H1 (cell line): Measurements from ENCODE around the gene KATNAL2. TPM values are rescaled to one million over a fixed set of nuclear protein-coding genes. Genes with fewer than 3 reads are reported as not detected.

Experiments
- BACH1 ChIP-seq: IDR thresholded peaks from 2 replicates; pipeline ENCODE4 v1.6.1; 2012; ENCODE audit warnings: low read length, improper control_type of control experiment
- BCL11A ChIP-seq, 2 experiments: IDR thresholded peaks; one replicate each; pipeline ENCODE4 v1.6.1; 2011; ENCODE audit warnings: low read depth in 2 of 2, low read length in 2 of 2, mild to moderate bottlenecking in 2 of 2
- CEBPB ChIP-seq: IDR thresholded peaks from 2 replicates; pipeline ENCODE4 v1.6.1; 2012; ENCODE audit warnings: low read depth, low read length
- CHD1 ChIP-seq: IDR thresholded peaks from 2 replicates; pipeline ENCODE4 v1.6.1; 2012; ENCODE audit warnings: low read depth, low read length, improper control_type of control experiment
- CREB1 ChIP-seq: IDR thresholded peaks from 2 replicates; pipeline ENCODE4 v1.6.1; 2012; ENCODE audit warnings: inconsistent platforms
- EP300 ChIP-seq, 2 experiments: IDR thresholded peaks; 1 replicate in 1 of 2; 2 replicates in 1 of 2; pipeline ENCODE4 v1.6.1; 2011 to 2012; ENCODE audit warnings: low read depth in 2 of 2, low read length in 2 of 2, mild to moderate bottlenecking in 2 of 2, borderline replicate concordance in 1 of 2, inconsistent platforms in 1 of 2, moderate library complexity in 1 of 2
- FOSL1 ChIP-seq: IDR thresholded peaks from 2 replicates; pipeline ENCODE4 v1.6.1; 2011; ENCODE audit warnings: mild to moderate bottlenecking, low read depth, low read length, moderate library complexity; ENCODE audit not compliant: insufficient read depth
- GTF2F1 ChIP-seq: IDR thresholded peaks from 2 replicates; pipeline ENCODE4 v1.6.1; 2012; ENCODE audit warnings: low read depth, low read length, improper control_type of control experiment, borderline replicate concordance
- HDAC6 ChIP-seq: IDR thresholded peaks from one replicate; pipeline ENCODE4 v1.7.1; 2012; ENCODE audit warnings: low read depth, mild to moderate bottlenecking, inconsistent platforms, low read length, moderate library complexity
- NANOG ChIP-seq: IDR thresholded peaks from 2 replicates; pipeline ENCODE4 v1.6.1; 2011; ENCODE audit warnings: low read length, low read depth, mild to moderate bottlenecking, inconsistent platforms; ENCODE audit not compliant: insufficient read depth, poor library complexity, severe bottlenecking
- POLR2AphosphoS5 ChIP-seq: IDR thresholded peaks from 2 replicates; pipeline ENCODE4 v1.6.1; 2011; ENCODE audit warnings: low read depth, low read length
- RBBP5 ChIP-seq: IDR thresholded peaks from 2 replicates; pipeline ENCODE4 v1.7.1; 2012; ENCODE audit warnings: low read depth, mild to moderate bottlenecking, inconsistent platforms, low read length, moderate library complexity, borderline replicate concordance
- RXRA ChIP-seq: IDR thresholded peaks from 2 replicates; pipeline ENCODE4 v1.6.1; 2011; ENCODE audit warnings: low read depth, mild to moderate bottlenecking, low read length, moderate library complexity; ENCODE audit not compliant: insufficient read depth
- SAP30 ChIP-seq: fragments of 300-600 bp; sonication (generic); IDR thresholded peaks from 2 replicates; pipeline ENCODE4 v1.7.1; 2012; ENCODE audit warnings: low read length, moderate library complexity, mild to moderate bottlenecking, inconsistent platforms; ENCODE audit not compliant: insufficient read depth, insufficient replicate concordance
- SP2 ChIP-seq: IDR thresholded peaks from 2 replicates; pipeline ENCODE4 v1.6.1; 2012; ENCODE audit warnings: mild to moderate bottlenecking, low read length, inconsistent platforms
- TBP ChIP-seq: IDR thresholded peaks from 2 replicates; pipeline ENCODE4 v1.6.1; 2011; ENCODE audit warnings: low read depth, low read length, improper control_type of control experiment
- ZNF274 ChIP-seq: IDR thresholded peaks from 2 replicates; pipeline ENCODE4 v1.7.0; 2012; ENCODE audit warnings: low read length, borderline replicate concordance; ENCODE audit errors: extremely low read depth
- polyA plus RNA-seq, 7 experiments: library from polyadenylated mRNA; depleted of rRNA in 3 of 7; stranded (reverse) in 5 of 7; unstranded in 2 of 7; fragments of >200 nt in 5 of 7; fragments of 200-250 nt in 2 of 7; gene quantifications; 1 replicate in 5 of 7; 2 replicates in 1 of 7; 4 replicates in 1 of 7; pipeline versions ENCODE4 v1.2.1 to v1.2.3, GENCODE V29; 2011 to 2013; ENCODE audit warnings: missing spikeins in 2 of 7, mixed read lengths in 2 of 7
- total RNA-seq: library from RNA; stranded (reverse); fragmentation: NEBNext Ultra II Directional; extraction: Animal tissue kit (Norgen Biotek cat#: 25700); gene quantifications from 2 replicates; pipeline ENCODE4 v1.2.1, GENCODE V29; 2021
- TF ChIP-seq, protein P1 (sequence below), 3 experiments: IDR thresholded peaks; 1 replicate in 2 of 3; 2 replicates in 1 of 3; pipeline versions ENCODE4 v1.5.1 to v1.6.1; 2011; ENCODE audit warnings: low read length in 3 of 3, mild to moderate bottlenecking in 3 of 3, inconsistent platforms in 2 of 3, low read depth in 1 of 3, moderate library complexity in 1 of 3; ENCODE audit not compliant: insufficient read depth in 1 of 3; ENCODE audit errors: control extremely low read depth in 1 of 3
- TF ChIP-seq, protein P2 (sequence below): IDR thresholded peaks from 2 replicates; pipeline ENCODE4 v1.6.1; 2011; ENCODE audit warnings: low read depth, mild to moderate bottlenecking, low read length; ENCODE audit not compliant: insufficient read depth
- TF ChIP-seq, protein P3 (sequence below): IDR thresholded peaks from 2 replicates; pipeline ENCODE4 v1.6.1; 2011; ENCODE audit warnings: low read length, improper control_type of control experiment

Gene KATNAL2
- total and polyA plus RNA-seq, 2 of the 8 experiments (the other 6 are each of a cell fraction or from before 2014, with no cell fraction given) = 10.0 to 15.2 TPM

DNA sequence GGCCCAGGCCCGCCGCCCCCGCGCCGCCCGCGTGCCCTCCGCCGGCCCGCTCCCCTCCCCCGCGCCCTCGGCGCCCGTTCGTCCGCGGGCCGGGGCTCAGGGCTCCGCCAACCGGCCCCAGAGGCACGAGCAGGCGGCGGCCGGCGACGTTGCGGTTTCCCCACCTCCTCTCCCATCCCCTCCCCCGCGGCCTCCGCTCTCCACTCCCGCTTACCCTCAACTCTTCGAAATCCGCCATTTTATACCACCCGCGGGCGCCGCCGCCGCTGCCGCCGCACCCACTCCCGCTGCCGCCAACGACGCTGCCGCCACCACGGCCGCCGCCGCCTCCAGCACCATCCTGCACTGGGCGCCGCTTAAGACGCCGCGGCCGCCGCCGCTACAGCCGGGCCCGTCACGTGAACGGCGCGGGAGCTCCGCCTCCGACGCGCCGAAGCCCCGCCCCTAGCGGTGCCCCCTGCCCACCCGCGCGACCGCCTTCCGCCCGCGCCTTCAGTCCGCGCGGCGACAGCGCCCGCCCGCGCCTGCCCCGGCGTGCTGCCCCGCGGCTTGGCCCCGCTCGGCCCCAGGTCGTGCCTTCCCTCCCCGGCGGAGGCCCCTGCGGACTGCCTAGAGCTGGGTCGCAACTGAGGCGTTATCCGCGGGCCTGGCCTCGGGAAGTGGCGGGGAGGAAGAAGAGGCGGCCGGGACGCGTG, at the start of gene KATNAL2, which contains the start of gene PIAS2 (continued):
- TF ChIP-seq SAP30 = no peak
- 0 out of 2 replicates have a peak, but pooled peaks have one; percentile 84 for TF ChIP-seq POLR2AphosphoS5
- TF ChIP-seq TBP = peak; percentile 84; the same call in 1 of the 2 replicates
- peak; percentile 31 for TF ChIP-seq NANOG
- 0 out of 3 replicates have a peak, but pooled peaks of 1 of the 2 experiments have one; percentile 11 for TF ChIP-seq EP300 (IDR thresholded peaks at IDR 0.05; ENCODE audit: borderline replicate concordance in 1 of 2, low read depth in 2 of 2, low read length in 2 of 2)
- no peak for TF ChIP-seq FOSL1
- TF ChIP-seq GTF2F1 = peak; percentile 22; the same call in 1 of the 2 replicates
- TF ChIP-seq BCL11A (IDR thresholded peaks at IDR 0.05; ENCODE audit: low read depth in 2 of 2, low read length in 2 of 2) = no peak
- TF ChIP-seq RXRA = no peak
- TF ChIP-seq, protein P1, sequence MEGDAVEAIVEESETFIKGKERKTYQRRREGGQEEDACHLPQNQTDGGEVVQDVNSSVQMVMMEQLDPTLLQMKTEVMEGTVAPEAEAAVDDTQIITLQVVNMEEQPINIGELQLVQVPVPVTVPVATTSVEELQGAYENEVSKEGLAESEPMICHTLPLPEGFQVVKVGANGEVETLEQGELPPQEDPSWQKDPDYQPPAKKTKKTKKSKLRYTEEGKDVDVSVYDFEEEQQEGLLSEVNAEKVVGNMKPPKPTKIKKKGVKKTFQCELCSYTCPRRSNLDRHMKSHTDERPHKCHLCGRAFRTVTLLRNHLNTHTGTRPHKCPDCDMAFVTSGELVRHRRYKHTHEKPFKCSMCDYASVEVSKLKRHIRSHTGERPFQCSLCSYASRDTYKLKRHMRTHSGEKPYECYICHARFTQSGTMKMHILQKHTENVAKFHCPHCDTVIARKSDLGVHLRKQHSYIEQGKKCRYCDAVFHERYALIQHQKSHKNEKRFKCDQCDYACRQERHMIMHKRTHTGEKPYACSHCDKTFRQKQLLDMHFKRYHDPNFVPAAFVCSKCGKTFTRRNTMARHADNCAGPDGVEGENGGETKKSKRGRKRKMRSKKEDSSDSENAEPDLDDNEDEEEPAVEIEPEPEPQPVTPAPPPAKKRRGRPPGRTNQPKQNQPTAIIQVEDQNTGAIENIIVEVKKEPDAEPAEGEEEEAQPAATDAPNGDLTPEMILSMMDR (IDR thresholded peaks at IDR 0.05; ENCODE audit: control extremely low read depth in 1 of 3, insufficient read depth in 1 of 3, low read depth in 1 of 3, low read length in 3 of 3) = no peak
- no peak for TF ChIP-seq CHD1
- no peak for TF ChIP-seq CREB1
- TF ChIP-seq, protein P2, sequence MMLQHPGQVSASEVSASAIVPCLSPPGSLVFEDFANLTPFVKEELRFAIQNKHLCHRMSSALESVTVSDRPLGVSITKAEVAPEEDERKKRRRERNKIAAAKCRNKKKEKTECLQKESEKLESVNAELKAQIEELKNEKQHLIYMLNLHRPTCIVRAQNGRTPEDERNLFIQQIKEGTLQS = no peak
- peak; percentile 36; the same call in 1 of the 2 replicates for TF ChIP-seq RBBP5
- peak; percentile 53 for TF ChIP-seq BACH1
- no peak for TF ChIP-seq ZNF274
- TF ChIP-seq HDAC6 = no peak
- TF ChIP-seq, protein P3, sequence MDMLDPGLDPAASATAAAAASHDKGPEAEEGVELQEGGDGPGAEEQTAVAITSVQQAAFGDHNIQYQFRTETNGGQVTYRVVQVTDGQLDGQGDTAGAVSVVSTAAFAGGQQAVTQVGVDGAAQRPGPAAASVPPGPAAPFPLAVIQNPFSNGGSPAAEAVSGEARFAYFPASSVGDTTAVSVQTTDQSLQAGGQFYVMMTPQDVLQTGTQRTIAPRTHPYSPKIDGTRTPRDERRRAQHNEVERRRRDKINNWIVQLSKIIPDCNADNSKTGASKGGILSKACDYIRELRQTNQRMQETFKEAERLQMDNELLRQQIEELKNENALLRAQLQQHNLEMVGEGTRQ = peak; percentile 74
- TF ChIP-seq SP2 = no peak
- no peak for TF ChIP-seq CEBPB
